Measurements from ENCODE around the gene REXO5.

The REXO5 gene

DNA sequence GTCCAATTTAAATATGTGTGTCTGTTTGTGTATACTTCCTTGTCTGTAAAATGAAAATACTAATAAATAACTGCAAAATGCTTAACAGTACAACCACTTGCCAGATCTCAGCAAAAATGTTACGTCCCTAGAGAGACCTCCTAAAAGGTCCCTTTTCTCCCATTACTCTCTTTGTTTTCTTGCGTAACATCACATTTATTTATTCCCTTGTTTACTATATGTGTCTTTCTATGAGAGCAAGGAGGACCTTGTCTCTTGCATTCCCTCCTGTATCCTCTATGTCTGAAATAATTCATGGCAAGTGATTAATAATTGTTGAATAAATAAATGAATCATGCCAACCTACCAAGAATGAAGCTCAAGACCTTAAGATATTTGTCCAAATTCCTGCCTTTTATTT, 40.6 kb upstream of the REXO5 start:
- TF ChIP-seq, protein P1, sequence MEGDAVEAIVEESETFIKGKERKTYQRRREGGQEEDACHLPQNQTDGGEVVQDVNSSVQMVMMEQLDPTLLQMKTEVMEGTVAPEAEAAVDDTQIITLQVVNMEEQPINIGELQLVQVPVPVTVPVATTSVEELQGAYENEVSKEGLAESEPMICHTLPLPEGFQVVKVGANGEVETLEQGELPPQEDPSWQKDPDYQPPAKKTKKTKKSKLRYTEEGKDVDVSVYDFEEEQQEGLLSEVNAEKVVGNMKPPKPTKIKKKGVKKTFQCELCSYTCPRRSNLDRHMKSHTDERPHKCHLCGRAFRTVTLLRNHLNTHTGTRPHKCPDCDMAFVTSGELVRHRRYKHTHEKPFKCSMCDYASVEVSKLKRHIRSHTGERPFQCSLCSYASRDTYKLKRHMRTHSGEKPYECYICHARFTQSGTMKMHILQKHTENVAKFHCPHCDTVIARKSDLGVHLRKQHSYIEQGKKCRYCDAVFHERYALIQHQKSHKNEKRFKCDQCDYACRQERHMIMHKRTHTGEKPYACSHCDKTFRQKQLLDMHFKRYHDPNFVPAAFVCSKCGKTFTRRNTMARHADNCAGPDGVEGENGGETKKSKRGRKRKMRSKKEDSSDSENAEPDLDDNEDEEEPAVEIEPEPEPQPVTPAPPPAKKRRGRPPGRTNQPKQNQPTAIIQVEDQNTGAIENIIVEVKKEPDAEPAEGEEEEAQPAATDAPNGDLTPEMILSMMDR (IDR thresholded peaks at IDR 0.05; ENCODE audit: control insufficient read depth, insufficient read depth, low read depth, low read length, missing control alignments): no peak
- no peak overlapping the region for H3K4me3 ChIP-seq (ENCODE audit: control insufficient read depth, low read depth, low read length)
- no peak for DNase-seq (ENCODE audit: low read depth)

DNA sequence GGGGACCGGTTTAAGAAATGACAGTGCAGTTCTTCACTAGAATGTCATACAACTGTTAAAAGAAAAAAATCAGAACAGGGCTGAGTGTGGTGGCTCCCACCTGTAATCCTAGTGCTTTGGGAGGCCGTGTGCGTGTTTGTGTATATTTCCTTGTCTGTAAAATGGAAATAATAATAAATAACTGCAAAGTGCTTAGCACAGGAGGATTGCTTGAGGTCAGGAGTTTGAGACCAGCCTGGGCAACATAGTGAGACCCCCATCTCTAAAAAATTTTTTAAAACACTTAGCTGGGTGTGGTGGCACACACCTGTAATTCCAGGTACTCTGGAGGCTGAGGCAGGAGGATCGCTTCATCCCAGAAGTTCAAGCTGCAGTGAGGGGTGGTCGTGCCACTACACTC, 40.0 kb upstream of the REXO5 start:
- TF ChIP-seq, protein P1 (IDR thresholded peaks at IDR 0.05; ENCODE audit: control insufficient read depth, insufficient read depth, low read depth, low read length, missing control alignments): no peak
- no peak overlapping the region for H3K4me3 ChIP-seq (ENCODE audit: control insufficient read depth, low read depth, low read length)
- no peak for DNase-seq (ENCODE audit: low read depth)

DNA sequence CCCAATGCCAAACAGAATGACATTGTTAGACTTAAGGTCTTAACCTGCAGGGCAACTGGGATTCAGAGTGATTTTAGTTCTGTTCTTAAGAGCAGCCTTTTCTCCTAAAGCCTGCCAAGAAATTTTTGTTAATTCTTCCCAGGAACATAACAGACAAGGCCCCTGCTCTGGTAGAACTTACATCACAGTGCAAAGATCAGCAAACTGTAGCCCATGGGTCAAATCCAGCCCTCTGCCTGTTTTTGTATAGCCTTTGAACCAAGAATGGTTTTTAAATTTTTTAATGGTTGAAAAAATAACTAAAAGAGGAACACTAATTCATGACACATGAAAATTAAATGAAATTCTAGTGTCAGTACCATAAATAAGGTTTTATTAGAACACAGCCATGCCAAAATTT, 38.8 kb upstream of the REXO5 start:
- no peak for DNase-seq (ENCODE audit: low read depth)
- TF ChIP-seq, protein P1 (IDR thresholded peaks at IDR 0.05; ENCODE audit: control insufficient read depth, insufficient read depth, low read depth, low read length, missing control alignments): no peak
- H3K4me3 ChIP-seq (ENCODE audit: control insufficient read depth, low read depth, low read length): no peak overlapping the region

DNA sequence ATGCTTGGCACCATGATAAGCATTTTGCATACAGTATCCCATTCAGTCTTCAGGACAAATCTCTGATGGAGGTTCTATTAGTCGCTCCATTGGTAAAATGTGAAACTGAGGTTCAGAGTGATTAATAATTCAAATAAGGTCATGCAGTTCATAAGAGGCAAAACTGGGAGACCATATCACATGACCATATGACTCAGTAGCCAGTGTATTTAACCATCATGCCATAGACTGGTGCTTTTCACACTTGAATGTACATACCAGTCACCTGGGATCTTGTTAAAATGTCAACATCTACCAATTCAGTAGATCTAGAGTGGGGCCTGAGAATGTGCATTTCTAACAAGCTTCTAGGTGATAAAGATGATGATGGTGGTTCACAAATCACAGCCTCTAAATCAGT, 38.2 kb upstream of the REXO5 start:
- TF ChIP-seq, protein P1 (IDR thresholded peaks at IDR 0.05; ENCODE audit: control insufficient read depth, insufficient read depth, low read depth, low read length, missing control alignments): no peak
- no peak overlapping the region for H3K4me3 ChIP-seq (ENCODE audit: control insufficient read depth, low read depth, low read length)
- no peak for DNase-seq (ENCODE audit: low read depth)

DNA sequence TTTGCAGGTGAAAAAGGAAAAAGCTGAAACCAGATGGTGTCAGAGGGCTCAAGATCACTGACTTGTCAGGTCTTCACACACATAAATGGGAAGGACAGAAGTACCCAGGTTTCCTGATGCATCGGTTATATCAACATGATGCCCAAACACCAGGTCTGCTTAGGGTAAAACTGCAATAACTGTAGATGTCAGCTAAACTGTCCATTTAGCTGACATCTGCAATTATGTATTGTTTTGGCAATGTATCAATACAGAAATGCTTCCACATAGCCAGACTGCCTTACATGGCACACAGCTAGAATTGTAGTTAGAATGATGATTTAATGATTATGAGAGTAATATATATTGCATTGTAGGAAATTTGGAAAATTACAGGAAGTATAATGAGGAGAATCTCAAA, 37.5 kb upstream of the REXO5 start:
- DNase-seq (ENCODE audit: low read depth): no peak
- TF ChIP-seq, protein P1 (IDR thresholded peaks at IDR 0.05; ENCODE audit: control insufficient read depth, insufficient read depth, low read depth, low read length, missing control alignments): no peak
- H3K4me3 ChIP-seq (ENCODE audit: control insufficient read depth, low read depth, low read length): no peak overlapping the region

DNA sequence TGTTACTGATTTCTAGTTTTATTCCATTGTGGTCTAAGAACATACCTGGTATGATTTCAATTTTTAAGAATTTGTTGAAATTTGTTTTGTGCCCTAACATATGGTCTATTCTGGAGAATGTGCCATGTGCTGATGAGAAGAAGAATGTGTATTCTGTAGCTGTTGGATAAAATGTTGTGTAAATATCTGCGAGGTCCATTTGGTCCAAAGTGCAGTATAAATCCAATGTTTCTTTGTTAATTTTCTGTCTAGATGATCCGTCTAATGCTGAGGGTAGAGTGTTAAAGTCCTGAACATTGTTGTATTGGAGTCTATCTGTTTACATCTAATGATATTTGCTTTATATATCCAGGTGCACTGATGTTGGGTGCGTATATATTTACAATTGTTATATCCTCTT, 32.6 kb upstream of the REXO5 start:
- DNase-seq (ENCODE audit: low read depth): no peak
- no peak overlapping the region for H3K4me3 ChIP-seq (ENCODE audit: control insufficient read depth, low read depth, low read length)
- TF ChIP-seq, protein P1 (IDR thresholded peaks at IDR 0.05; ENCODE audit: control insufficient read depth, insufficient read depth, low read depth, low read length, missing control alignments): no peak

All from AG09309 (cell line).